C4-2B (cell line): Measurements from ENCODE around the gene SOX9.

ENCODE experiments used
- CTCF ChIP-seq: fragments of 450-650 bp; conservative IDR thresholded peaks from 2 replicates; pipeline ENCODE4 v1.5.1; 2017; ENCODE audit warnings: mild to moderate bottlenecking
- ZFX ChIP-seq: fragments of 450-650 bp; IDR thresholded peaks from 2 replicates; pipeline ENCODE4 v1.6.1; 2017

GRCh38 chr17:72089453-72089987 lies 31.3 kb upstream of the SOX9 start:
- TF ChIP-seq CTCF (no peak), ZFX (no peak)
